NCI-H82 (cell line): ENCODE data around the gene PINK1.
"Not testable (repeated sequence)": the region's sequence is repeated elsewhere in the genome, so short reads cannot be mapped to it uniquely, and the experiment has no call there.

ENCODE experiments used
- DNase-seq: peaks from one replicate; lab custom pipeline; 2025; lab: John Stamatoyannopoulos, UW

Gene PINK1

DNA sequence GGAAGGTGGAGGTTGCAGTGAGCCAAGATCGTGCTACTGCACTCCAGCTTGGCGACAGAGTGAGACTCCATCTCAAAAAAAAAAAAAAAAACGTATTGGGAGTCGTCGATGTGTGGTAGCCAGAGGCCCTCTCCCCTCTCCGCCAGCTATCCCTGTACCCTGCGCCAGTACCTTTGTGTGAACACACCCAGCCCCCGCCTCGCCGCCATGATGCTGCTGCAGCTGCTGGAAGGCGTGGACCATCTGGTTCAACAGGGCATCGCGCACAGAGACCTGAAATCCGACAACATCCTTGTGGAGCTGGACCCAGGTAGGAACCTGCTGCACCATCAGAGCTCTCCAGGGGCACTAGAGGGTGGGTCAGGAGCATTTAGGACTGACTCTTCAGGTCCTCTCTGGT is 12.2 kb downstream of the PINK1 start:
- DNase-seq, result no peak

DNA sequence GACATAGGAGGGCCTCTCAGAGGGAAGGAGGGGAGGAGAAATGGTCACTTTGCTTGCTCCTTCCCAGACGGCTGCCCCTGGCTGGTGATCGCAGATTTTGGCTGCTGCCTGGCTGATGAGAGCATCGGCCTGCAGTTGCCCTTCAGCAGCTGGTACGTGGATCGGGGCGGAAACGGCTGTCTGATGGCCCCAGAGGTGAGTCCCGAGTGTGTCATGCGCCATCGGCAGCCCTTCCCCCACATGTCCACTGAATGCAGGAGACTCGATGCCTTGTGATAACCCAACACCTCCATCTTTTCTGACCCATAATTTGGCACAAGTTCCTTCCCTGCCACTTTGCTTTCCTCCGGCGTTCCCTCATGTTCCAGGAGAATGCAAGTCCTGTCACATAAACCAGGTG is 15.2 kb downstream of the PINK1 start:
- no peak for DNase-seq

DNA sequence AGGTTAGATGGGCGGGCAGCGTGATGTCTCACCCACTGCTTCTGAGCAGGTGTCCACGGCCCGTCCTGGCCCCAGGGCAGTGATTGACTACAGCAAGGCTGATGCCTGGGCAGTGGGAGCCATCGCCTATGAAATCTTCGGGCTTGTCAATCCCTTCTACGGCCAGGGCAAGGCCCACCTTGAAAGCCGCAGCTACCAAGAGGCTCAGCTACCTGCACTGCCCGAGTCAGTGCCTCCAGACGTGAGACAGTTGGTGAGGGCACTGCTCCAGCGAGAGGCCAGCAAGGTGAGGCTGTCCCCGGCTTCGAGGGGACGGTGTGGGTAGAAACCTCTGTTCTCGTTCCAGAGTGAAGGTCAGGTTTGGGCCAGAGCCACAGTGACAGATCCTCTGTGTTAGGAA is 15.7 kb downstream of the PINK1 start:
- no peak for DNase-seq

DNA sequence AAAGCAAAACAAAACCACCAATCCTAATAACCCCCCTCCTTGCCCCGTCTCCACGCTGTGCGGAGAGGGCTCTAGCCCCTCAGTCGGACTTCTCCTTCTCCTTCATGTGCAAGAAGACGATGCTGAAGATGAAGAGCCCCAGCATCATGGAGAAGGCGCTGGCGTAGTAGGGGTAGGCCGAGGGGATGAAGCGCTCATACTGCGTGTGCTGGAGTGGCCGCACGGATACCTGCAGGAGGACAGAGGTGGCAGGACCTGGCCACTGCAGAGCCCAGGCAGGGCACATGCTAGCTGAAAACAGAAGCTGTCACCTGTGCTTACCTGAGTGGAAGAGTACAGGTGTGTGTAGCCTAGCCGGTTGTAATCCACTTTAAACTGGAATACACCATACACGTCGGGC is 19.0 kb downstream of the PINK1 start:
- no peak for DNase-seq

DNA sequence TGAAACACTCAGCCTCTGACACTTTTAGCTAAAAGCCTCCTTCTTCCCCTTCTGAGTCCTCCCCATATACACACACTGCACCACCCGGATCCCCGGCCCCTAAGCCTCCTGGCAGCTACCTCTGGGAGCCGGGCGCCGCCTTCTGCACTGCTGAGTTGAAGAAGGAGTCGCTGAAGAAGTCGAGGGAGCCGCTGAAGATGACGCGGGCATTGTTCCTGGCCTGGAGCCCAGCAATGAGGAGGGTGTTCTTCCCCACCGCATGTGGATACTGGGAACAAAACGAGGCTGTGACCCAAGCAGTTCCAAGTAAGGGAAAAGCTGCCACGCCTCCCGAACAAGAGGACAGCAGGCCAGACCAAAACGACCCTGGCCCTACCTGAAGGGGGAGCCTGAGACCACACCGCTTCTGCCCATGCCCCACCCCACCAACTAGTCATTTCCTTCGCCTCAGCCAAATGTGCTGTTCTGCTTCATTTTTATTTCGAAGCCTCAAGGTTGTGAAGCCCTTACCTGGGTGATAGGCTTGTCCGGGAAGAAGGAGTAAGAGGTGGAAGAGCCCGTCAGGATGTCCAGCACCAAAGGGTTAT is 20.9 kb downstream of the PINK1 start:
- no peak for DNase-seq

DNA sequence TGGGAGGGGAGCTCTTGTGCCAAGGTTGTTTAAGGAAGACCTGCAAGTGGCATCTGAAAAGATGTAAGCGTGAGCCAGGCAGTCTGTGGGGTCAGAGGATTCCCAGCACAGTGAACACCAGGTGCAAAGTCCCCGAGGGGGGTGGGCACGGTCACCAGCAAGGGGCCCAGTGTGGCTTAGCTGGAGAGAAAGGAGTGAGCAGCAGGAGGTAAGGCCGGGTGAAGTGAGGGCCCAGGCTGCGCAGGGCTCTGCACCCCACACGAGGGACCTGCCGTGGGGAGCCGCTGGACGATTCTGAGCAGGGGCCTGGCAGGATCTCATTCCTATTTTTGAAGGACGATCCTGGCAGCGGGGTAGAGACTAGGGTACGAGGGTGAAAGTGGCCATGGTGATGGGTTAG is 23.8 kb downstream of the PINK1 start:
- DNase-seq, result no peak

DNA sequence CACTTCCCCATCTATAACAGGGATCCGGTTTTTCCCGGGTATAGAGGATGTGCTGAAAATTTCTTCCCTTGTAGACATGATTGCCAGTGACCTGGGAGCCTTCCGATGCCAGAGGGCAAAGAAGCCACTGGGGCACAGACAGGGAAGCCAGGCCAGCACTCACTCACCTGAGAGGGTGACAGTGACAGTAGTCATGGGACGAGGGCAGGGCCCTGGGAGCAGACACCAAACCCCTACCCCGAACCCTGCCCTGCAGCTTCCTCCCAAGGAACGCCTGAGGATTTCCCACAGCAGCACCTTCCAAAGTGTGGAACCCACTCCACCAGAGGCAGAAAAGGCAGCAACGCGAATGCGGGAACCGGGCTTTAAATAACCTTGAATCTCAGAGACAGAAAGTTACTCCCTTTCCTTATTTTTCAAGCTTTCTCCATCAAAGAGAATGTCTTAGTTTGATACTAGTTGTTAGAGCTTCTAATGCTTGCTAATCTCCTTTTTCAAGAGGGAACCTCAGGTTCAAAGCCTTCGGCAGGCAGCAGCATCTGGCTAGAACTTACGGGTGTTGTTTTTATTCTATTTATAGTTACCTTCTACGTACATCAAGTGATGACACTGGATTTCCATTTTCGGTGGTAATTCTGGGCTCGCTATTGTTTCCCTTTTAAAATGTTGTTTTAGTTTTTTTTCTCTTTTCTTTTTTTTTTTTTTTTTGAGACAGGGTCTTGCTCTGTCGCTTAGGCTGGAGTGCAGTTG is 25.1 kb downstream of the PINK1 start:
- DNase-seq, result no peak

DNA sequence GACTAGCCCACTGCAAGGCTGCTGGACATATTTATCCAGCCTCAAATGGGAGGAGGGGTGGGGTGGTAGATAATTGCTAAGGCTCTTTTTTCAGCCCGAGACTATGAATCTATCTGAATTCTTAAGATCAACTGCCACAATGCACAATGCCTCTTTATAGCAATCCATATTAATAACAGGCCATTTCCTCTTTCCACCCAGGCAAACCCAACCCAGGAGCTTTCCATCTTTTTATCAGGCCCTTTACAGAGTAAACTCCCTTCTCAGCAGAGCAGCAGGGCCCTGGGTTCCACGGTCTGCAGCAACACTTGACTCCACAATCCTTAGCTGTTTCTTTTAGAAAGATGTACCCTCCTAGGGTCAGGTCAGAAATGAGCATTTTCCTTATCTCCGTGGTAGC is 27.1 kb downstream of the PINK1 start:
- no peak for DNase-seq

DNA sequence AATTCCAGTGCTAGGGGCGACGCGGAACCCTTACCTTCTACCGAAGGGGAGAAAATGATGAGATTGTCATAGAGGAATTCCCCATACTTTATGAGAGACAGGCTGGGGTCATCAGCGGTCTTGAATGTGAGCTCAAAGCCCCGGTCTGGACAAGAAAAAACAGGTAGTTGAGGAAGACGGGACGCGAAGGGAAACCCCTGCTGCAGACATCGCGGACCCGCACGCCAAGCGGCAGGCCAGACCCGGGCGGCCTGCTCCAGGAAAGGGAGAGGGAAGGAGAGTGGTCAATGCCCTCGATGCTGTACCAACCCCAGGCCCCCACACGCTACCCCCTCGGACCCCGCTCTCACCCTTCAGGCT is 27.6 kb downstream of the PINK1 start:
- DNase-seq, result no peak

DNA sequence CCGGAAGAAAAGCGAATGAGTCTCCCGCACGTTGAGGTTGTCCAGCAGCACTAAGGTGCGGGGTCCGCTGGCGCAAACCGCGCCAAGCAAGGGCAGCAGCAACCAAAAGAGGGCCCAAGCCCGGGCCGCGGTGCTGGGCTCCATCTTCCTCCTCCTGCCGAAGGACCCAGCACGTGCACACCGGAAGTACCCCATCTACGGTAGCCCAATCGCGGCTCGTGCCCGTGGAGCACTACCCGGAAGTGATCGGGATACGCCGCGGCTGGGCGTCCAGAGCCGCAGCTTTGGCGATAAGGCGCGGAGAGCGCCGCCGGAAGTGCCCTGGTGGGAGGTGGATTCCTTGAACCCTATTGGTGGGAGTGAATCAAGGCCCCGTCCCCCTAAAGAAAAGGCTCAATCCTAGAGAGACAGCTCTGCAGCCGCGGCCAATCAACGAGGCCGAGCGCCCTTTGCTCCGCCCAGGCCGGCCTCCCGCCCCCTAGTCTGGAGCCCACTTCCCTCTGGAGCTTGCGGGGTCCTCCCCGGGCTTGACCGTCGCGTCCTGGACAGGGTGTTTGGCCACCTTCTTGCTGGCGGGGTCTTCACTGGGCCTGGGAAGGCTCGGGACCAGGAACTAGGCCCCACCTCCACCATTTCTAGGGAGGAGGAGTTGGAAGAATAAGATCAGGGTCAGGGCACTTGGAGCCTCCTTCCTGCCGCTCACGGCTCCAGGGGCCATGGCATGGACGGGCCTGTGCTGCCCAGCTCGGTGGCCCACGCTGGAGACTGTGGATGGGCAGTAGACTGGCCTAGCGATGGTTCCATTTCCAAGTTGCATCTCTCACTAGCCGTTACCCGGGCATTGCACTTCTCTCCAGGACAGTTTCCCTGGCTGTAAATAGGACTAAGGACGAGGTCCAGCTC is 28.2 kb downstream of the PINK1 start, which contains the start of gene DDOST:
Gene DDOST, minus strand, starts transcription at position 163 of the 903 bp plus-strand sequence. Its CDS starts 19 bp downstream, at position 144.
- peak; percentile 100 for DNase-seq

DNA sequence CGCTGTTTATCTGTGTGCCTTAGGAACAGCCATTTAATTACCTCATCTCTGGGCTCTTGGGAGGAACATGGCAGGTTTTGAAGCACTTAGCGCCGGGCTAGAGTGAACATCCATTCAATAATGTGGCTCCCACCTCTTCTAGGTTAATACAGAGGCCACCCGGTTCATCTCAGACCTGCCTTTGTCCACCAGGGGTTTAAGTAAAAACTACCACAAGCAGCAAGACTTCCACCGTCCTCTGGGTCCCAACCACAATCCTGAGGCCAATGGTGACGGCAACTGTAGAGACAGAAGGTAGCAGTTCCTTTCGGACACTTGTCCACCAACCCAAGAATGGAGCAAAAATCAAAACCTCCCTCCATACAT is 28.8 kb downstream of the PINK1 start:
- peak; percentile 28 for DNase-seq

DNA sequence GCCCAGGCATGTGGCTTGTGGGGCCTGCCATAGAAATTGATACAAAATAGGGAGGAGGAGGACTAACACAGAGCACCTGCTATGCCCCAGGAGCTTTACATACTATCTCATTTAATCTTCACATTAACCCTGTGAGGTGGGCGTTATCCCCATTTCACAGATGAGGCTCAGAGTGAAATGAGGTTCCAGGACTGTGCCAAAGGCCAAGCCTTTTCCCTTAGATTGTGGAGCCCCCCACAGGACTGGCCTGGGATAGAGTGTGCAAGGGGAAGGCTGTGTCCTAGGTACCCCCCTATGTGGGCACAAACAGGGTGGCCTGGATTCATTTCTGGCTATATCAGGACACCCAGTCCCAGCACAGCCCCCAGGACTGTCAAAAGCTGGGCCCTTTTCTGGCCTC is 30.1 kb downstream of the PINK1 start:
- peak; percentile 47 for DNase-seq

DNA sequence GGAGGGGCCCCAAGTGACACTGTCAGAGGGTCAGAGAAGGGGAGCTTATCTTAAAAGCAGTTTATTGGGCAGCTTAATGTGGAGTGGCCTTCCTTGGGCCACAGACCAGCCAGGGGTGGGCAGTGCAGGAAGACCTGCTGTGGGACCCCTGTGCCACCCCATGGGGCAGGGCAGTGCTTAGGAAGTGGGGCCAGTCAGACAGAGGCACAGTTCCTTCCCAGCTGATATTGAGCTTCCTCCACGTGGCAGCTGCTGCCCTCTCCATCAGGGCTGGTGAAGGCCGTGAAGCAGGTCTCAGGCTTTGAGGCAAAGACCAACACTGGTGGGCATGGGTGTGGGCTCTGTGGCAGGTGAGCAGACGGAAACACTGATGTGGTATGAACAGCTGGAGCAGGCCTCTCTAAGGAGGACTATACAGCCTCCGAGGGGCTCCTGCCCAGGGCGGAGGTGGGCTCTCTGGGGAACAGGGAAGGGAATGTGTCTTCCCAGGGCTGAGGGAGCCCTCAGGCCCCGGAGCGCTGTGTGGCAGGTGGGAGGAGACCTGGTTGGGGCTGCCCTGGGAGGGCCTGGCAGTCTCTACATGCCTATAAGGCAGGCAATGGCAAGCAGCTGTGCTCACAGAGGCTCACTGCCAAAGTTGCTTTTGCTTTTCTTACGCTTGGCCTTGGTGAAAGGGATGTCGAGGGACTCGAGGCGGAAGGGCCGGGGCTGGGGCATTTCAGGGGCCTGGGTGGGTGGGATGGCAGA is 30.9 kb downstream of the PINK1 start:
- DNase-seq, result no peak

DNA sequence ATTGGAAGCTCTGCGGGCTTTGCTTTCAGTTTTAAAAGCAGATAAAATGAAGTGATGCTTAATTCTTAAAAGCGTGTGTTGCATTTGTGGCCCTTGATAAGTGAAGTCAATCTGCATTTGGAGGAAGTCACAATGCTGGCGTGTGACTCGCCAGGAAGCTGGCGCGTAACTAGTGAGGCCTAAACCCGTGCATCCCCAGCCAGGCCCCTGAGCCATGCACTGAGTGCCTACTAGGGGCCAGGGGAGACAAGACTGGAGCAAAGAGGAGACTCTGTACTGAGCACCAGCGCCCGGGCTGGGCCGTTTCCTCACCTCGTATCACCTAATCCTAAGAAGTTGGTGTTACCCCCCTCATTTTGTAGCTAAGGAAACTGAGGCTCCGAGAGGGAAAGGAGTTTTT is 32.5 kb downstream of the PINK1 start:
- DNase-seq, result no peak

DNA sequence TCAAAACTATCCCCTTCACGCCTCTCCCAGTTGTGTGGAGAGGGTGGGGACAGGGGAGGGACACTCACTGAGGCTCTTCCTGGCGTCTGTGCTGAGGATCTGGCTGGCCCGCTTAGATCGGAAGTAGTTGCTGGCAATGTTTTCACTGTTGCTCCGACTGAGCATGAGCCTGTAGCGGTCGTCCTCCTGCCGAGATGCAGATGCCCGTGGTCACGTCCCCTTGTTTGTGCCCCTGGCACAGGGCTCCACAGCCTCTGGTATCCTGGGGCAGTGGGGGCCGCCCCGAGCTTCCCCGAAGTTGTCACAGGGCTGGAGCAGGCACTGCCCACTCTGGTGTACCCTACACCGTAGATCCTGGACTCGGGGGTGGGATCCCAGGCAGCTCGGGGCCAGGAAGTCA is 32.9 kb downstream of the PINK1 start:
- DNase-seq, result no peak

DNA sequence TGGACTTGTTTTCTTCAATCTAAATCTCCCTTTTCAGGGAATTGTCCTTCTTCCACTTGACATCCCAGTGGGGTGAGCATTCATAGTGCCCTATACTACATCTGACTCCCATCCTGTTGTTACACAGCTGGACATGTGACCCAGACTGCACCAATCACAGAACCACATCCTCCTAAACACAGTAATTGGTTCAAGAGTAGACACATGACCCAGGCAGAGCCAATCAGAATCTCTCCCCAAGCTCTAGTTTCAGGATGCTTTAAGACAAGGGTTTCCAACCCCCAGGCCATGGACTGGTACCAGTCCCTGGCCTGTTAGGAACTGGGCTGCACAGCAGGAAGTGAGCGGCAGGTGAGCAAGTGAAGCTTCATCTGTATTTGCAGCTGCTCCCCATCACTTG is 33.5 kb downstream of the PINK1 start:
- peak; percentile 71 for DNase-seq

DNA sequence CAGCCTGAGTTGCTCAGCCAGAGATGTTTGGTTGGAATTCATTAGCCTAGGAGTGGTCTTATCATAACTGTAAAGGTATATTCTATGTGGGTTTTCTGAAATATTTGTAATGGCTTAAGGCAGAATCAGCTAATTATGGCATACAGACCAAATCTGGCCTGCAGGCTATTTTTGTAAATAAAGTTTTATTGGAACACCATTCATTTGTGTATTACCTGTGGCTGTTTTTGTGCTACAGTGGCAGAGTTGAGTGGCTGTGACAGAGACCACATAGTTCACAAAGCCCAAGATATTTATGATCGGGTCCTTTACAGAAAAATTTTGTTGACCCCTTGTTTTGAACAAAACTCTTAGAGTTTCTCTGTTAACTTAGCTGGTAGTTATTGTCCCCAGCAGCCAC is 35.3 kb downstream of the PINK1 start:
- DNase-seq, result no peak

DNA sequence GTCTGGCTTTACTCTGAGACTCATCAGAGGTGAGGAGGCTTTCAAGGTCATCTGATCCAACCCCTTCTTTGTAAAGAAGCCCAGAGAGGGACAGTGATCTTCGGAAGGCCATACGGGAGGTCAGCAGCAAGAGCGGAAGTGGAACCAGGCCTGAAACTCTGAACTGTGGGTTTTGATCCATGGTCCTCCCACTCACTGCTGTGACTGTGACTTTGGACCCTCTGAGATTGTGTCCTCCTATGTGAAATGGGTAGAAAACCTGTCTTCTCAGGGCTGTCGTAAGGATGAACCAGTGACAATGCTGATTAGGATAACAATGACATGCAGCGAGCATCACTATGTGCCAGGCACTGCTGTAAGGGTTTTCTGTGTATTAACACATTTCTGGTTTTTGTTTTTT is 37.7 kb downstream of the PINK1 start:
- DNase-seq, result no peak

DNA sequence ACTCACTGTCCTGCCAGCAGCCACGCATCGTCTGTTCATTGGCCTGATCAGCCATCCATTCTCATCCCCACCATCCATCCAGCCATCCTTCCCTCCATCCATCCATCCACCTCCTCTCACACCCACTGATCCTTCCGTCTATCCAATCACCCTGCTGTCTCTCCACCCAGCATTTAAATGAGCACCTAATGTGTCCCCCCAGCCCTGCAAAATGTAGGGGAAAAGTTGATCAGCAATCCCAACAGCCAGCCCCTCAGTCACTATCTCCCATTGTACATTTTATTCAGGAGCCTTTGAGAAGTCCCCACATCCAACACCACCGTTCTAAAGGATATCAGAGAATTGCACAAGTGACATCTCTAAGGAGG is 39.0 kb downstream of the PINK1 start:
- DNase-seq, result no peak

DNA sequence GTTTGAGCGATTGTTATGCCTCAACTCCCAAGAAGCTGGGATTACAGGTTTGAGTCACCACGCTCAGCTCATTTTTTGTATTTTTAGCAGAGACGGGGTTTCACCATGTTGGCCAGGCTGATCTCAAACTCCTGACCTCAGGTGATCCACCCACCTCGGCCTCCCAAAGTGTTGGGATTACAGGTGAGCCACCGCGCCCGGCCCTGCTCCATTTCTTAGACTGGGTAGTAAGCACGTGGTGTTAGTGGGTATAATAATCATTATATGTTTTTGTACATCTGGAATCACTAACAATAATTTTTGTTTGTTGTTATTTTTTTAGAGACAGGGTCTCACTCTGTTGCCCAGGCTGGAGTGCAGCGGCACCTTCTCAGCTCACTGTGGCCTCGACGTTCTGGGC is 40.4 kb downstream of the PINK1 start:
- DNase-seq, result not testable (repeated sequence)

DNA sequence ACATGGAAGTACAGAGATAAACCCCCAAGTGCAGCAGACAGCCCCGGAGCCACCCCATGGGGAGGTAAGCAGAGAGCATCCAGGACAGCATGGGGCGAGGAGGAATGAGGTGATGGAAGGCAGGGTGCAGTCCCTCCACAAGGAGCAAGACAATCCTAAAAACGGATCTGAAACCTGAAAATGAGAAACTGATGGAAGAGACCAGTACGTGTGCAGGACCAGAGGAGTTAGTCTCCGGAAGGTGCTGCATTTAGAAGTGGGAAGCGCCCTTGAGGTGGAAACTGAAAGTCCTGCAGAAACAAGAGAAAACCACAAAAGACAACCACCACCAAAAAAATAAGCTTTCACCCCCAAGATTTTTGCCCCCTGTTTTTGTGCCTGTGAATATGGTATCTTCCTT is 45.3 kb downstream of the PINK1 start:
- no peak for DNase-seq

DNA sequence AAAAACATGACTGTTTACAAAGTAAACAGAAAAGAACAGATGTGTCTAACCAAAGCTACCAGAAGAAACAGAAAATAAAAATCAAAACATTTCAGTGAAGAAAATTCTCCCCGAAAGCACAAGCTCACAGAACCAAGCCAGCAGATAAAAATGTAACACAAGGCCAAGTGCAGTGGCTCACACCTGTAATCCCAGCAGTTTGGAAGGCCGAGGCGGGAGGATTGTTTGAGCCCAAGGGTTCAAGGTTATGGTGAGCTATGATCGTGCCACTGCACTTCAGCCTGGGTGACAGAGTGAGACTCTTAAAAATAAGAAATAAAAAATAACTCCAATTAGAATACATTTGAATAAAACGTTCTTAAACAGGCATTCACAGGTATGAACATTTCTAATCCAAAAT is 47.0 kb downstream of the PINK1 start:
- DNase-seq, result no peak
